Hindlimb muscle (tissue), 1 donor: ENCODE measurements around the gene PALB2. TPM values are rescaled to one million over a fixed set of nuclear protein-coding genes. Genes with fewer than 3 reads are reported as not detected.

ENCODE experiments used
- polyA plus RNA-seq: library from polyadenylated mRNA; unstranded; fragments of 120-200 nt; gene quantifications from one replicate; pipeline ENCODE4 v1.2.1, GENCODE V29; 2013; ENCODE audit not compliant: insufficient read length

Gene PALB2
- polyA plus RNA-seq, 1 donor: 9.7 TPM

Other genes with a start within 250 kb of the PALB2 start
- 15.7 TPM for gene COG7, start 188.1 kb downstream of the PALB2 start, polyA plus RNA-seq
- 111 TPM for gene GGA2, start 130.8 kb downstream of the PALB2 start, polyA plus RNA-seq
- gene EARS2, start 84.0 kb downstream of the PALB2 start, polyA plus RNA-seq: 17.6 TPM
- gene UBFD1, start 83.6 kb downstream of the PALB2 start, polyA plus RNA-seq: 69.8 TPM
- 80.9 TPM for gene NDUFAB1, start 45.0 kb downstream of the PALB2 start, polyA plus RNA-seq
- 36.6 TPM for gene DCTN5, start 156 bp upstream of the PALB2 start, polyA plus RNA-seq
- 11.9 TPM for gene PLK1, start 37.6 kb upstream of the PALB2 start, polyA plus RNA-seq
- gene ERN2, start 71.9 kb upstream of the PALB2 start, polyA plus RNA-seq: not detected
- gene CHP2, start 113.7 kb upstream of the PALB2 start, polyA plus RNA-seq: 0.35 TPM
- gene PRKCB, start 194.7 kb upstream of the PALB2 start, polyA plus RNA-seq: 1.4 TPM